Measurements from ENCODE around the gene ADCY2.

The ADCY2 gene

GRCh38 chr5:7634837-7635236 is 238.9 kb downstream of the ADCY2 start:
- H3K9me2 ChIP-seq (replicated peaks; ENCODE audit: control insufficient read depth, low read length), result no peaks in the 10 kb centered on the region; the same call in 1 of the 2 replicates
- no peak overlapping the region for H3K27ac ChIP-seq (ENCODE audit: low read depth, low read length)
- H3K27me3 ChIP-seq (ENCODE audit: control insufficient read depth, low read length), result no peaks in the 10 kb centered on the region
- no peaks in the 10 kb centered on the region for H3K4me1 ChIP-seq (ENCODE audit: control insufficient read depth, low read length)
- no peak overlapping the region for H3K4me3 ChIP-seq (ENCODE audit: low read length)
- H3K36me3 ChIP-seq (ENCODE audit: control insufficient read depth, low read length), result no peaks in the 10 kb centered on the region
- TF ChIP-seq EZH2phosphoT487 (IDR thresholded peaks at IDR 0.05; ENCODE audit: borderline replicate concordance, low read length), result no peak
- TF ChIP-seq CTCF (IDR thresholded peaks at IDR 0.05; ENCODE audit: low read depth, low read length, poor library complexity, severe bottlenecking), result no peak
- no peak overlapping the region for H3K4me2 ChIP-seq (ENCODE audit: low read length)
- no peaks in the 10 kb centered on the region for H3F3A ChIP-seq (ENCODE audit: control insufficient read depth, insufficient read depth)
- H4K20me1 ChIP-seq (ENCODE audit: control insufficient read depth, insufficient read depth, low read depth, low read length), result no peaks in the 10 kb centered on the region
- no peaks in the 10 kb centered on the region for H3K9me3 ChIP-seq (ENCODE audit: control insufficient read depth, insufficient read depth, low read length)
- no peaks in the 10 kb centered on the region for H3K79me2 ChIP-seq (ENCODE audit: control insufficient read depth, low read length)

GRCh38 chr5:7638456-7638855 is 242.5 kb downstream of the ADCY2 start:
- Histone ChIP-seq H3K4me3 (ENCODE audit: low read length) (no peak overlapping the region), H3K27me3 (ENCODE audit: control insufficient read depth, low read length) (no peaks in the 10 kb centered on the region), H3K4me2 (ENCODE audit: low read length) (no peak overlapping the region), H3K36me3 (ENCODE audit: control insufficient read depth, low read length) (no peaks in the 10 kb centered on the region), H4K20me1 (ENCODE audit: control insufficient read depth, insufficient read depth, low read depth, low read length) (no peaks in the 10 kb centered on the region), H3F3A (ENCODE audit: control insufficient read depth, insufficient read depth) (no peaks in the 10 kb centered on the region), H3K79me2 (ENCODE audit: control insufficient read depth, low read length) (no peaks in the 10 kb centered on the region), H3K4me1 (ENCODE audit: control insufficient read depth, low read length) (no peaks in the 10 kb centered on the region), H3K27ac (ENCODE audit: low read depth, low read length) (no peak overlapping the region), H3K9me2 (replicated peaks; ENCODE audit: control insufficient read depth, low read length) (no peaks in the 10 kb centered on the region; the same call in 1 of the 2 replicates), H3K9me3 (ENCODE audit: control insufficient read depth, insufficient read depth, low read length) (no peaks in the 10 kb centered on the region)
- no peak for TF ChIP-seq CTCF (IDR thresholded peaks at IDR 0.05; ENCODE audit: low read depth, low read length, poor library complexity, severe bottlenecking)
- no peak for TF ChIP-seq EZH2phosphoT487 (IDR thresholded peaks at IDR 0.05; ENCODE audit: borderline replicate concordance, low read length)

GRCh38 chr5:7642029-7642428 is 246.1 kb downstream of the ADCY2 start:
- Histone ChIP-seq H3K4me3 (ENCODE audit: low read length) (no peak overlapping the region), H3K4me1 (ENCODE audit: control insufficient read depth, low read length) (no peaks in the 10 kb centered on the region), H3K9me2 (replicated peaks; ENCODE audit: control insufficient read depth, low read length) (no peaks in the 10 kb centered on the region; the same call in 1 of the 2 replicates), H4K20me1 (ENCODE audit: control insufficient read depth, insufficient read depth, low read depth, low read length) (no peaks in the 10 kb centered on the region), H3K9me3 (ENCODE audit: control insufficient read depth, insufficient read depth, low read length) (no peaks in the 10 kb centered on the region), H3F3A (ENCODE audit: control insufficient read depth, insufficient read depth) (no peaks in the 10 kb centered on the region), H3K79me2 (ENCODE audit: control insufficient read depth, low read length) (no peaks in the 10 kb centered on the region), H3K27ac (ENCODE audit: low read depth, low read length) (no peak overlapping the region), H3K36me3 (ENCODE audit: control insufficient read depth, low read length) (no peaks in the 10 kb centered on the region), H3K27me3 (ENCODE audit: control insufficient read depth, low read length) (no peaks in the 10 kb centered on the region), H3K4me2 (ENCODE audit: low read length) (no peak overlapping the region)
- TF ChIP-seq EZH2phosphoT487 (IDR thresholded peaks at IDR 0.05; ENCODE audit: borderline replicate concordance, low read length) (no peak), CTCF (IDR thresholded peaks at IDR 0.05; ENCODE audit: low read depth, low read length, poor library complexity, severe bottlenecking) (no peak)

All from DOHH2 (cell line).